NCI-H510A (cell line): ENCODE data around the gene CTSZ.
"Not testable (repeated sequence)": the region's sequence is repeated elsewhere in the genome, so short reads cannot be mapped to it uniquely, and the experiment has no call there.

Source experiments
- DNase-seq: peaks from one replicate; lab custom pipeline; 2025; lab: John Stamatoyannopoulos, UW

CTSZ gene

GRCh38 chr20:59006864-59007664 is at the start of gene CTSZ:
Gene CTSZ, minus strand, starts transcription at chr20:59007254. Its CDS starts 126 bp downstream, at chr20:59007128.
- no peak for DNase-seq

DNA sequence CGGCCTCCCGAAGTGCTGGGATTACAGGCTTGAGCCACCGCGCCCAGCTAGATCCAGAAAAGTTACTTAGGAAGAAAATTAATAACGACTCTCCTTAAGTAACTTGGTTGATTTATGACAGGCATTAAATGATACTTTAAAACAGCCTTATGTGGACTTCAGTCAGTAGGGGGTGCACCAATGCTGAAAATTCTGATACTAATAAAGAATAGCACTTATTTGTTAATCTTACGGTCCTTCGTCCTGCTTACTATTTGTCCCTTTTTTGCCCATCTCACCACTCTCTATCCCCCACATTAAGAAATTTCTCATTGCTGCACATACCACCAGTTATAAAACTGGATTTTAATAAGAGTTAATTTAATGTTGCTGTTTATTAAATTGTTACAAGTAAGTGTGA is 48.2 kb upstream of the CTSZ start:
- no peak for DNase-seq

DNA sequence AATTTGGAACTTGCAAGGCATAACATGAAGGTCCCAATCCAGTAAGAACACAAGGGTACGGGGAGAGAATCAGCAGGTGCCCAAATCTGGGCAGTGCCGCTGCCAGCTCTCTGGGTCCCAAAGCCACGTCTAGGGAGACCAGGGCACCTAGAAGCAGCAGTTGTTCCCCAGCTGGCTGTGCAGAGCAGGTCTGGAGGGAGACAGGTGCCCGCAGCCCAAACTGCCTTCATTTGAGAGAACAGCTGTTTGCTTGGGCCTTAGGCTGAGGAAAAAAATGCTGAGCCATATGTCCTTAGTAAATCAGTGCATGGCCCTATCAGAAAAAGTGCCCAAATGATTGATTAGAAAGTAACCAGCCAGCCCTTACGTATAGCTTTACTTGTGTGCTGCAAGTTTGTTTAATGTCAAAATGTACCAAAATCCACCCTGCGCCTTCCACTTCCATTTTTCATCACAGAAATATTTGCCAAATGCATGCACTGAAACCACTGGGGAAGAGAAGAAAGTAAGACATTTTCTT is 44.7 kb upstream of the CTSZ start:
- DNase-seq: no peak

GRCh38 chr20:59050437-59050836 is 43.4 kb upstream of the CTSZ start:
- DNase-seq: no peak

DNA sequence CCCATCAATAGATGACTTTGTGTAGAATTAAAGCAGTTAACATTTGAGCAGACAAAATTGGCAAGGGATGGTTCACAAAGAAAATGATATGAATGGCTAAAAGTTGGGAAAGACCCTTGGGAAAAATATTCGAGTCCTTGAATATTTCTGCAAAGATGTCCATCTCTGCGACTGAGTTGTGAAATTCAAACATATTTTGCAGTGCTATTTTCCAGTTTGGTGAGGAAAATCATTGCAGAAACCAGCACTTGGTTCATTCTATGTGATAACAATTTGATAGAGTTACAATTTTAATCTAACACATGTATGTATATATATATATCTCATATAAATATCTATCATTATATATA is 41.6 kb upstream of the CTSZ start:
- no peak for DNase-seq

DNA sequence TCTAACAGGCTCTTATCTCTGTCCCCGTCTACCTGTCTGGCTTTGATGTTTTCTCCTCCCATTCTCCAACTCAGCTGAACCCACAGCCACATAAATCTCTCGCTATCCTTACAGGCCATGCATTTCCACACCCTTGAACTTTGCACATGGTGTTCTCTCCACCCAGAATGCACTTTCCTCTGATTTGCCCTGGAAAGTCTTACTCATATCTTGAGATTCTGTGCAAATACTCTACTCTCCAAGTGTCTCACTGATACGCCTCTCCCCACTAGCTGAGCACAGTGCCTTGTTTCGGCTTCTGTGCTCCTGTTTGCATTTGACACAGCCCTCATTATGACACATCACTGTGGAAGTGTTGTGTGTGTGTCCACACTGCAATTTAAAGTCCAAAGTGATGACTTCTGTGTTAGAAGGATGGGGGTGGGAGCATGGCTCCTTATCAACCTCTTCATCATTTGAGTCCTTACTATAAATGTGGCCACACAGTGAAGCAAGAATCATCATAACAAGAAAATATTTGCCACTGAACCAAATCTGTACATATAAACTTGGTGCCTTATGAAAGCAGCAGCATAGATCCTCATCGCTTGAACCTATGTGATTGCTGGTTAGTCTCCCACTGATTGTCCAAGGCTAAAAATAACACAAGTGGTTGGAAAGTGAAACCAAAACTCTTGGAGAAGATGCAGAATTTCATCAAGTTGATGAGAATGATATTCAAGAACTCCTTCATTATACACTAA is 41.1 kb upstream of the CTSZ start:
- no peak for DNase-seq

GRCh38 chr20:59046862-59047261 is 39.8 kb upstream of the CTSZ start:
- no peak for DNase-seq

GRCh38 chr20:59044796-59045195 is 37.7 kb upstream of the CTSZ start:
- DNase-seq: no peak

DNA sequence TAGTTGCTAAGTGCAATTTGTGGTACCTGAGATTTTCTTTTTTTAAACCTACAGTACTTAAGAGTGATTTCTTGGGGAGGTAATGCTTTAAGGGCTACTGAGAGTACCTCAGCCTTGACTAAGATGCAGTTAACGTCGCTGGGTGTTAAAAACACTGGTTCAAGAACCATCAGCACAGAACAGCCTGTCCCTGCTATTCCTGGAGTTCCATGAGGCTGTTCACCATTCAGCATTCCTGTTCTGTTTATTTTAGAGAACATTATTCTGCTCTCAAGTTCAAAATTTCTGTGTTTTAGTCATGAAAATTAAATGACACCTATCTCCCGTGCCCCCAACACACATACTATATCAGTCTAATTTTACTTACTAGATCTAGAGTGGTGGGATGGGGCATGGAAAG is 37.2 kb upstream of the CTSZ start:
- DNase-seq: no peak

GRCh38 chr20:59043698-59044097 is 36.6 kb upstream of the CTSZ start:
- no peak for DNase-seq

DNA sequence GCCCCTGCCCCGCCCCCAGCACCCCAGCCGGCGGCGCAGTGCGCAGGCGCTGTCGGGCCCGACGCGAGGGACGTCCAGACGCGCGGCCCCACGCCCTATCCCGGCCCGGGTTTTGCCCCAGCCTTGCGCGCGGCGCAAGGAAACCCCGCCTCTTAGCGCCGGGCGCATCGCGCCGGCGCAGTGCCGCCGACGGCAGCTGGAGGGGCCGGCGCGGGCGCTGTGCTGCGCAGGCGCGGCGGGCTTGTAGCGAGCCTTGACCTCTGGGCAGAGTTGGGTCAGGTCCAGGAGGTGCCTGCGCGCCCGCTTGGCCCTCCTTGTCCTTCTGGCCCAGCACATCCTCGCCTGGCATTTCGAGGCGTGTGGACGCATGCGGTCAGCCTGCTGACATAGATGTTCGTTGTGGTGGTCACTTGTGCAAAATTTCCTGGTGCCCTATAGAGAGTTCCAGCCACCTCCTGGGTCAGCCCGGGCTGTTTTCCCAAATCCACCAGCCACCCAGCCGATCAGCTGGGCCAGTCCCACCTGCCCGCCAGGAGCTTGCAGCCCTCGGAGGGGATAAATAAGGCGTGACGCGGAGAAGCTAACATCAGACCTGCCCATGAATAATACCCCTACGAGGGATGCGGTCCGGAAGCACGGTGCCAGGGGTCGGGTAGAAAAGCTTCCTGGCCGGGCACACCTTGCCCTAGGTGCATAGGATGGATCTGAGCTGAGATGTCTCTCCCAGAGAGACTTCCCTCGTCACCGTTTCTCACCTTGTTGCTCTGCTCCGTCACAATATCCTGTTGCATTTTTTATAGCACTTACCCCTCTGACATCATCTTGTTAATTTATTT is 36.0 kb upstream of the CTSZ start:
- peak; percentile 62 for DNase-seq

- peak; percentile 16 for DNase-seq
Measured at GRCh38 chr20:59042151-59042795, 35.2 kb upstream of the CTSZ start, which contains the start of gene PRELID3B. Gene PRELID3B, minus strand, starts transcription at chr20:59042786. Its CDS starts 56 bp downstream, at chr20:59042730.

GRCh38 chr20:59041487-59041886 is 34.4 kb upstream of the CTSZ start:
- DNase-seq: not testable (repeated sequence)

GRCh38 chr20:59040667-59041066 is 33.6 kb upstream of the CTSZ start:
- DNase-seq: no peak

DNA sequence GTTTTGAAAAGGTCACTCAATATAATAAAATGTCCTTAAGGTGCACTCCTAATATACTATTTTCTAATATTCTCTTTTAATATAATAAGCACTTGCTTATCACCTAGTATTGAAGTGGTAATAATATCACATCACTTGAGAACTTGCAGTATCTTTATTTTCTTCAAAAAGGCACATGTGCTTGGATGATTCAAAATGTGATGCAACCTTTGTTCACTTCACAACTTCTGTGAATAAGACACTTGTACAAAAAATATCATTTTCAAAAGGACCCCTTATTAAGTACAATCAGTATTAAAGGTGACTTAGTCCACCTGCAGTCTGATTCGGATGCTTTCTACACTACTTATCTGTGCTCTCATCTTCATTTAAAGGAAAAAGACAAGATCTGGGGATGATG is 32.2 kb upstream of the CTSZ start:
- DNase-seq: no peak

DNA sequence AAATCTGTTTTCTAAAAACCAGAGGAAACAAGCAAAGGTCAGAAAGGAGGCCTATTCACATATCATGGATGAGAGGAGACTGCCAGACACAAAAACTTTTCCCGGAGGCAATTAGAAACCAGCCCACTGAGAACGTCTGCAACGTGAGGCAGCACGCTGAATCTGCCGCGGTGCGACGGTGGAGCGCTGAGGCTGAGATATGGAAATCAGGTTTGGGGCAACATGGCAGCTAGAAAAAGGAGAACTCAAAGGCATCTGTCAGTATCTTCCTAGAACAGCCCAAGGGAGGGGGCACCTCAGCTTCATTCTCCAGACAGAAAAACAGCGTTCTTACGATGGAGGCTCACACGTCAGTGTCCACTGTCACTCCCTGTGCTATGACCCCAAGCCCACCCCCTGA is 30.3 kb upstream of the CTSZ start:
- no peak for DNase-seq

GRCh38 chr20:59035381-59035780 is 28.3 kb upstream of the CTSZ start:
- DNase-seq: no peak

- no peak for DNase-seq
Measured at GRCh38 chr20:59033616-59034165, 26.6 kb upstream of the CTSZ start.

GRCh38 chr20:59033093-59033492 is 26.0 kb upstream of the CTSZ start:
- no peak for DNase-seq

GRCh38 chr20:59032713-59033059 is 25.6 kb upstream of the CTSZ start:
- no peak for DNase-seq

DNA sequence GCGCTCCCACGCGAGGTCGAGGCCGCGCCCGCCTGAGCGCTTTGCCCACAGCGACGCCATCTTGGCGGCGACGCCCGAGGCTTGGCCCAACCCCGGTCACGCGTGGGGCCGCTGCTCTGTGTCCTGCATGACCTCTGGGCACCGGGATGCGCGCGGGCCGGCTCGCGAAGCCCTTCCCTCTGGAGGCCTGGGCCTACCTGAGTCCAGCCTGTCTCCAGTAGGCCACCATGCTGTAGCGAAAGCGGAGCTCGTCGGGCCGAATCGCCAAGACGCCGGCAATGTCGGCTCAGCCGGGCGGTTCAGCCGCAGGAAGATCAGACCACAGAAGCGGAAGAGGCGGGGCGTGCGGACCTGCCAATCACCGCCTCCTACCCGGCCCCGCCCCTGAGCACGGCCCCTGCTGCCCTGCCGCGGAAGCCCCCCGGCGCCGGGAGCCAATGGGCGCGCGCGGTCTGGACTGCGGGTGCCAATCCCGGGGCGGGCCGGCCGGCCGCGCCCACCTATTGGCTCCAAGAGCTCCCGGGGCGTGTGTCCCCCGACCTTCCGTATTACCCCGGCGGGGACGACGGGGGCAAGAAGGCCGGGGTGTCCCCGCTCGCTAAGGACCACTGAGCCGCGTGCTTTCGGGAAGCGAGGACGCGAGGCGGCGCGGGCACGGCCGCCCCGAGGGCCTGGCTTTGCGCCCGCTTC is 25.1 kb upstream of the CTSZ start, which contains the start of gene ATP5F1E:
ATP5F1E (minus strand) TSS at position 313 of the 690 bp plus-strand sequence; CDS start at position 229, 84 bp downstream.
- DNase-seq: peak; percentile 88
